Subcutaneous adipose tissue (tissue), 4 donors: ENCODE data around the gene RIC1. TPM values are rescaled to one million over a fixed set of nuclear protein-coding genes. Genes with fewer than 3 reads are reported as not detected.

Experiments used
- total RNA-seq, 4 donors: library from RNA; depleted of rRNA; stranded (reverse); fragments of >200 nt; gene quantifications; one replicate each; pipeline ENCODE4 v1.1.0, GENCODE V29; 2016
- TF ChIP-seq, protein P1 (sequence below): fragments of 450-650 bp; IDR thresholded peaks from one replicate; pipeline ENCODE4 v1.5.1; 2016; ENCODE audit warnings: low read depth, mild to moderate bottlenecking, control low read depth, antibody characterized with exemption, moderate library complexity

Gene RIC1, protein sequence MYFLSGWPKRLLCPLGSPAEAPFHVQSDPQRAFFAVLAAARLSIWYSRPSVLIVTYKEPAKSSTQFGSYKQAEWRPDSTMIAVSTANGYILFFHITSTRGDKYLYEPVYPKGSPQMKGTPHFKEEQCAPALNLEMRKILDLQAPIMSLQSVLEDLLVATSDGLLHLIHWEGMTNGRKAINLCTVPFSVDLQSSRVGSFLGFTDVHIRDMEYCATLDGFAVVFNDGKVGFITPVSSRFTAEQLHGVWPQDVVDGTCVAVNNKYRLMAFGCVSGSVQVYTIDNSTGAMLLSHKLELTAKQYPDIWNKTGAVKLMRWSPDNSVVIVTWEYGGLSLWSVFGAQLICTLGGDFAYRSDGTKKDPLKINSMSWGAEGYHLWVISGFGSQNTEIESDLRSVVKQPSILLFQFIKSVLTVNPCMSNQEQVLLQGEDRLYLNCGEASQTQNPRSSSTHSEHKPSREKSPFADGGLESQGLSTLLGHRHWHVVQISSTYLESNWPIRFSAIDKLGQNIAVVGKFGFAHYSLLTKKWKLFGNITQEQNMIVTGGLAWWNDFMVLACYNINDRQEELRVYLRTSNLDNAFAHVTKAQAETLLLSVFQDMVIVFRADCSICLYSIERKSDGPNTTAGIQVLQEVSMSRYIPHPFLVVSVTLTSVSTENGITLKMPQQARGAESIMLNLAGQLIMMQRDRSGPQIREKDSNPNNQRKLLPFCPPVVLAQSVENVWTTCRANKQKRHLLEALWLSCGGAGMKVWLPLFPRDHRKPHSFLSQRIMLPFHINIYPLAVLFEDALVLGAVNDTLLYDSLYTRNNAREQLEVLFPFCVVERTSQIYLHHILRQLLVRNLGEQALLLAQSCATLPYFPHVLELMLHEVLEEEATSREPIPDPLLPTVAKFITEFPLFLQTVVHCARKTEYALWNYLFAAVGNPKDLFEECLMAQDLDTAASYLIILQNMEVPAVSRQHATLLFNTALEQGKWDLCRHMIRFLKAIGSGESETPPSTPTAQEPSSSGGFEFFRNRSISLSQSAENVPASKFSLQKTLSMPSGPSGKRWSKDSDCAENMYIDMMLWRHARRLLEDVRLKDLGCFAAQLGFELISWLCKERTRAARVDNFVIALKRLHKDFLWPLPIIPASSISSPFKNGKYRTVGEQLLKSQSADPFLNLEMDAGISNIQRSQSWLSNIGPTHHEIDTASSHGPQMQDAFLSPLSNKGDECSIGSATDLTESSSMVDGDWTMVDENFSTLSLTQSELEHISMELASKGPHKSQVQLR (N-terminal part only)
- total RNA-seq, result 10 to 100 TPM; 38.5 to 52.8 (median 48.5) TPM

DNA sequence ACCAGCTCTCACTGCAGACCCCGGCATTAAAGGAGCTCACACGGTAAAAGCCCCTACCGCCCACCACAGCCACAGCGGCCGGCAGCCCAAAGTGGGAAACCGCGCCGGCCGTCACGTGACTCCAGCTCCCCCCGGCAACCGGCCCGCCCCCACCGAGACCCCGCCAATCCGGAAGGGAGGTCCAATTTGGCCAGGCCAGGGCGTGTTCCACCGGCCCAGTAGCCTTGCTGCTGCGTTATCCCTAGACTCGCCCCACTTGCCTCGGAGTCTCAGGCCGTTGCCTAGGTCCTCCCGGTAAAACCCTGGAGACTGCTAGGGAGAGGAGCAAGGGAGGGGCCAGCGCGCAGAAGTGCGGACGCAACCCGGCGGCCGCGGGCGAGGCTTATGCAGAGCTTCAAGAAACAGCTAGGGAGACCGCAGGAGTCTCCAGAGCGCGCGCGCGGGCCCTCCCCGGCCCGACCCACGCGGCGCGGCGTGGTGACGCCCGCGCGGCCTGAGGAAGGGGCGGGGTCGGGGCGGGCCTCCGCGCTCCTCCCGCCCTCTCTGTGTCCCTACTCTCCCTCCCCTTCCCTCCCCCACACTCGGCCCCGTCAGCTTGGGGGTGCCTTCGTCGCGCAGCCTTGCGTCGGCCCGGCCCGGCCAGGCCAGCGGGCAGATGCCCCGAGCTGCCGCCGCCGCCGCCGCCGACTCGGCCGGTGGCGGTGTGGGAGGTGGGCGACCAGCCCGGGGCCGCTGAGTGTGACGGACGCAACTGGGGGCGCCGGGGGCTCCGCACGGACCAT is at the start of gene RIC1:
Gene RIC1, plus strand, starts transcription at position 578 of the 782 bp plus-strand sequence. Its CDS starts 203 bp downstream, at position 781.
- TF ChIP-seq, protein P1, sequence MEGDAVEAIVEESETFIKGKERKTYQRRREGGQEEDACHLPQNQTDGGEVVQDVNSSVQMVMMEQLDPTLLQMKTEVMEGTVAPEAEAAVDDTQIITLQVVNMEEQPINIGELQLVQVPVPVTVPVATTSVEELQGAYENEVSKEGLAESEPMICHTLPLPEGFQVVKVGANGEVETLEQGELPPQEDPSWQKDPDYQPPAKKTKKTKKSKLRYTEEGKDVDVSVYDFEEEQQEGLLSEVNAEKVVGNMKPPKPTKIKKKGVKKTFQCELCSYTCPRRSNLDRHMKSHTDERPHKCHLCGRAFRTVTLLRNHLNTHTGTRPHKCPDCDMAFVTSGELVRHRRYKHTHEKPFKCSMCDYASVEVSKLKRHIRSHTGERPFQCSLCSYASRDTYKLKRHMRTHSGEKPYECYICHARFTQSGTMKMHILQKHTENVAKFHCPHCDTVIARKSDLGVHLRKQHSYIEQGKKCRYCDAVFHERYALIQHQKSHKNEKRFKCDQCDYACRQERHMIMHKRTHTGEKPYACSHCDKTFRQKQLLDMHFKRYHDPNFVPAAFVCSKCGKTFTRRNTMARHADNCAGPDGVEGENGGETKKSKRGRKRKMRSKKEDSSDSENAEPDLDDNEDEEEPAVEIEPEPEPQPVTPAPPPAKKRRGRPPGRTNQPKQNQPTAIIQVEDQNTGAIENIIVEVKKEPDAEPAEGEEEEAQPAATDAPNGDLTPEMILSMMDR, result no peak

- TF ChIP-seq, protein P1, result no peak
Observed at GRCh38 chr9:5579881-5580280, 49.0 kb upstream of the RIC1 start.

GRCh38 chr9:5580650-5581049 is 48.3 kb upstream of the RIC1 start:
- TF ChIP-seq, protein P1, result no peak

DNA sequence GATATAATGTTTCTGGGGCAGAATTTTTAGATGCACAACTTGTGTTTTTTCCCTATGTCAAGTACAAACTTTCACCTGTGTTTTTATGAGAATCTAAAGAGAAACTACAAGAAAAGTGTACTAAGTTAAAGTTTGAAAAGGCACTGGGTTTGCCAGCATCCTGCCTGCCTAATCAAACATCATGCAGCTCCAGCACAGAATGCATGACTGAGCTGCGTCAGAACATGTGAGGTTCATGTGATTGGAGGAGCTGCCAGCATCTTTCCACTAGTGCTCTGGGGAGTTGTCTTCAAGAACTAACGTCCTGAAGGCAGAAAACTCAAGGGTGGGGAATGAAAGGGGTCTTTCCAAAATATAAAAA is 46.1 kb upstream of the RIC1 start:
- TF ChIP-seq, protein P1, result no peak

GRCh38 chr9:5586391-5586802 is 42.5 kb upstream of the RIC1 start:
- TF ChIP-seq, protein P1, result no peak

GRCh38 chr9:5587024-5587423 is 41.9 kb upstream of the RIC1 start:
- TF ChIP-seq, protein P1, result no peak
